ENCODE measurements around the gene SLC19A2. TPM values are rescaled to one million over a fixed set of nuclear protein-coding genes. Genes with fewer than 3 reads are reported as not detected.

The SLC19A2 gene
- polyA plus RNA-seq, 1 donor from 2014 or later, result 45.8 TPM

- Histone ChIP-seq H3K9me3 (ENCODE audit: low read length) (no peaks in the 10 kb centered on the region), H3F3A (ENCODE audit: insufficient read depth, low read length, poor library complexity, severe bottlenecking) (no peaks in the 10 kb centered on the region), H3K36me3 (ENCODE audit: insufficient read depth, low read length) (no peaks in the 10 kb centered on the region), H3K79me2 (replicated peaks; ENCODE audit: insufficient read depth, low read length) (no peaks in the 10 kb centered on the region), H3K4me2 (ENCODE audit: low read length) (no peak overlapping the region), H4K20me1 (ENCODE audit: insufficient read depth) (no peaks in the 10 kb centered on the region), H3K9ac (ENCODE audit: low read length) (no peak overlapping the region), H3K4me3 (ENCODE audit: low read length) (no peak overlapping the region), H2AFZ (ENCODE audit: low read depth, low read length) (no peak overlapping the region), H3K9me2 (ENCODE audit: insufficient read depth, low read length) (no peaks in the 10 kb centered on the region), H3K27ac (ENCODE audit: low read length) (no peak overlapping the region), H3K27me3 (ENCODE audit: insufficient read depth, low read depth, low read length) (no peaks in the 10 kb centered on the region)
- TF ChIP-seq CTCF (IDR thresholded peaks at IDR 0.05; ENCODE audit: poor library complexity, severe bottlenecking) (no peak), SMC3 (conservative IDR thresholded peaks at IDR 0.05; ENCODE audit: poor library complexity) (no peak), RAD21 (conservative IDR thresholded peaks at IDR 0.05) (no peak), MXI1 (conservative IDR thresholded peaks at IDR 0.05; ENCODE audit: poor library complexity, severe bottlenecking) (no peak), EZH2 (IDR thresholded peaks at IDR 0.05; ENCODE audit: borderline replicate concordance, insufficient read depth, low read length, poor library complexity, severe bottlenecking) (no peak), EP300 (conservative IDR thresholded peaks at IDR 0.05; ENCODE audit: poor library complexity, severe bottlenecking) (no peak), POLR2AphosphoS5 (IDR thresholded peaks at IDR 0.05) (no peak), REST (IDR thresholded peaks at IDR 0.05; ENCODE audit: borderline replicate concordance) (no peak), TAF1 (IDR thresholded peaks at IDR 0.05; ENCODE audit: low read depth) (no peak)
These were observed 34.4 kb downstream of the SLC19A2 start for GRCh38 chr1:169451218-169451824.

DNA sequence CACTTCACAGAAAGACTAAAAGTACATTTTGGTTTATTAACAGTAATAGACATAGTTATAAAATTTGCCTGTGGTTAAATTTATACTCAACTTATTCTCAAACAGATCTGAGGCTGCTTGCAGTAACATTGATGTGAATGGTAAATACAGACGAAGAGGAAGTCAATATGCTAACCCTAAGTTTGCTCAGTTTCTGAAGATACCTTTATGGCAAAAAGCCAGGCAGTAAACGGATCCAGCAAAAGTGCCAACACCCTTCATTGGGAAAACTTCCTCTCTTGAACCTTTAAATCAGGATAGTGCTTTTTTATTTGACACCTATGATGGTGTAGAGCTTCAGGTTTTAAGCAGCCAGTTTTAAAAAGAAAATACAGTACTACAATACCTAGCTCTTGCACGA is 41.8 kb downstream of the SLC19A2 start:
- no peaks in the 10 kb centered on the region for H3K79me2 ChIP-seq (replicated peaks; ENCODE audit: insufficient read depth, low read length)
- no peaks in the 10 kb centered on the region for H3K36me3 ChIP-seq (ENCODE audit: insufficient read depth, low read length)
- H3K27me3 ChIP-seq (ENCODE audit: insufficient read depth, low read depth, low read length), result no peaks in the 10 kb centered on the region
- no peak overlapping the region for H3K4me2 ChIP-seq (ENCODE audit: low read length)
- no peaks in the 10 kb centered on the region for H3F3A ChIP-seq (ENCODE audit: insufficient read depth, low read length, poor library complexity, severe bottlenecking)
- no peak overlapping the region for H3K9ac ChIP-seq (ENCODE audit: low read length)
- TF ChIP-seq SMC3 (conservative IDR thresholded peaks at IDR 0.05; ENCODE audit: poor library complexity) (no peak), CTCF (IDR thresholded peaks at IDR 0.05; ENCODE audit: poor library complexity, severe bottlenecking) (no peak), RAD21 (conservative IDR thresholded peaks at IDR 0.05) (no peak), EZH2 (IDR thresholded peaks at IDR 0.05; ENCODE audit: borderline replicate concordance, insufficient read depth, low read length, poor library complexity, severe bottlenecking) (no peak), POLR2AphosphoS5 (IDR thresholded peaks at IDR 0.05) (no peak), EP300 (conservative IDR thresholded peaks at IDR 0.05; ENCODE audit: poor library complexity, severe bottlenecking) (no peak), MXI1 (conservative IDR thresholded peaks at IDR 0.05; ENCODE audit: poor library complexity, severe bottlenecking) (no peak), TAF1 (IDR thresholded peaks at IDR 0.05; ENCODE audit: low read depth) (no peak), REST (IDR thresholded peaks at IDR 0.05; ENCODE audit: borderline replicate concordance) (no peak)
- no peak overlapping the region for H3K27ac ChIP-seq (ENCODE audit: low read length)
- H4K20me1 ChIP-seq (ENCODE audit: insufficient read depth), result no peaks in the 10 kb centered on the region
- H3K9me2 ChIP-seq (ENCODE audit: insufficient read depth, low read length), result no peaks in the 10 kb centered on the region
- no peak overlapping the region for H2AFZ ChIP-seq (ENCODE audit: low read depth, low read length)
- no peak overlapping the region for H3K4me3 ChIP-seq (ENCODE audit: low read length)
- no peaks in the 10 kb centered on the region for H3K9me3 ChIP-seq (ENCODE audit: low read length)
